CD4-positive, CD25-positive, alpha-beta regulatory T cell (primary cell): ENCODE measurements around the gene FRMPD2. TPM values are rescaled to one million over a fixed set of nuclear protein-coding genes. Genes with fewer than 3 reads are reported as not detected.
A peak's percentile ranks its signal among the peaks of the same experiment; 100 is the strongest.

Experiments
- ATAC-seq, 2 donors: fragments of 150-1000 bp; cut with Tn5 transposase; one replicate each; pipeline ENCODE4 v1.10.0; 2021; ENCODE audit warnings: low read depth in 2 of 2, moderate number of reproducible peaks in 2 of 2, moderate library complexity in 1 of 2
- DNase-seq, 3 donors: peaks; one replicate each; pipeline versions ENCODE4 v3.0.0 to v3.0.0-alpha.2; 2012 to 2022; ENCODE audit warnings: mixed read lengths in 1 of 3
- H3K27ac ChIP-seq: one replicate; pipeline ENCODE4 v1.7.0; 2013; ENCODE audit warnings: mild to moderate bottlenecking, low read length; ENCODE audit not compliant: insufficient read depth, poor library complexity, severe bottlenecking
- H3K27me3 ChIP-seq: one replicate; pipeline ENCODE4 v1.7.0; 2013; ENCODE audit warnings: low read length; ENCODE audit not compliant: control insufficient read depth, insufficient read depth
- H3K36me3 ChIP-seq: one replicate; pipeline ENCODE4 v1.7.0; 2013; ENCODE audit warnings: mild to moderate bottlenecking, low read length, moderate library complexity; ENCODE audit not compliant: control insufficient read depth, insufficient read depth
- H3K4me1 ChIP-seq: 2 replicates; pipeline ENCODE4 v1.7.0; 2013; ENCODE audit warnings: mild to moderate bottlenecking, low read length; ENCODE audit not compliant: insufficient read depth, control insufficient read depth, poor library complexity, severe bottlenecking
- H3K4me3 ChIP-seq: one replicate; pipeline ENCODE4 v1.7.0; 2013; ENCODE audit warnings: low read depth, mild to moderate bottlenecking, low read length, moderate library complexity
- H3K9me3 ChIP-seq, 2 experiments: 1 replicate in 1 of 2; 2 replicates in 1 of 2; pipeline ENCODE4 v1.7.0; 2013; ENCODE audit warnings: low read length in 2 of 2, mild to moderate bottlenecking in 1 of 2, moderate library complexity in 1 of 2; ENCODE audit not compliant: control insufficient read depth in 2 of 2
- H3K27ac Mint-ChIP-seq, 3 donors: one replicate each; pipeline ENCODE4 v1.8.0; 2020 to 2022; ENCODE audit warnings: mild to moderate bottlenecking in 3 of 3, mixed read lengths in 3 of 3, moderate library complexity in 2 of 3
- H3K27me3 Mint-ChIP-seq: one replicate; pipeline ENCODE4 v1.8.0; 2022; ENCODE audit warnings: mild to moderate bottlenecking, mixed read lengths
- H3K36me3 Mint-ChIP-seq: one replicate; pipeline ENCODE4 v1.8.0; 2020; ENCODE audit warnings: mixed read lengths
- H3K4me1 Mint-ChIP-seq, 4 donors: one replicate each; pipeline ENCODE4 v1.8.0; 2020 to 2022; ENCODE audit warnings: mixed read lengths in 4 of 4, mild to moderate bottlenecking in 1 of 4
- H3K4me3 Mint-ChIP-seq, 4 donors: one replicate each; pipeline ENCODE4 v1.8.0; 2020 to 2022; ENCODE audit warnings: mild to moderate bottlenecking in 4 of 4, mixed read lengths in 4 of 4, moderate library complexity in 3 of 4
- H3K9me3 Mint-ChIP-seq, 7 donors: one replicate each; pipeline ENCODE4 v1.8.0; 2020 to 2022; ENCODE audit warnings: mixed read lengths in 7 of 7, mild to moderate bottlenecking in 3 of 7, moderate library complexity in 2 of 7
- polyA plus RNA-seq, 4 donors: library from polyadenylated mRNA; unstranded; fragments of 300-500 nt; fragmentation: Illumina TruSeq; gene quantifications; one replicate each; pipeline ENCODE4 v1.2.3, GENCODE V29; 2021
- total RNA-seq: library from RNA; stranded (reverse); gene quantifications from one replicate; pipeline ENCODE4 v1.2.3, GENCODE V29; 2022

Gene FRMPD2
- total and polyA plus RNA-seq, 5 donors from 2014 or later = not detected

DNA sequence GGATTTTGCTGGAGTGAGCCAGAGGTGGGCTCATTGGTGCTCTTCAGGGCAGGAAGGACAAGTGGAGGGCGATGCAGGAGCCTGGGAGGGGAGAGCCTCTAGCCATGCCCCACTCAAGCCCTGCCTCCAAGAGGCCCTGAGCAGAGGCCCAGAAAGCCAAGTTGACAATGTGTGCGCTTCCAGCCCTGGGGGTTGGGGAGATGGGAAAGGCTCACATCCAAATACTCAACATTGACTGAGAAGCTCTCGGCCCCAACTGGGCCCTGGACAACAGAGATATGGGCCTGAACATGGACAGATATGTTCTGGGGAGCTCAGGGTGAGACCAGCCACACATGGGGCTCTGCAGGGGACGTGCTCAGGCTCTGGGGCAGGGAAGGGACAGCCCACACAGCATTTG is 39.0 kb downstream of the FRMPD2 start:
- no peak overlapping the region for H3K27ac Mint-ChIP-seq
- H3K27me3 Mint-ChIP-seq = no peaks in the 10 kb centered on the region

GRCh38 chr10:48234787-48235186 is 39.7 kb downstream of the FRMPD2 start:
- Histone ChIP-seq H3K36me3 (no peaks in the 10 kb centered on the region), H3K9me3 (no peaks in the 10 kb centered on the region), H3K4me1 (no peaks in the 10 kb centered on the region), H3K27me3 (no peaks in the 10 kb centered on the region), H3K4me3 (no peak overlapping the region), H3K27ac (no peak overlapping the region)
- no peaks in the 10 kb centered on the region for H3K9me3 Mint-ChIP-seq
- H3K4me3 Mint-ChIP-seq = no peak overlapping the region
- no peaks in the 10 kb centered on the region for H3K4me1 Mint-ChIP-seq
- no peaks in the 10 kb centered on the region for H3K36me3 Mint-ChIP-seq
- ATAC-seq (no peak), DNase-seq (no peak)
- no peaks in the 10 kb centered on the region for H3K27me3 Mint-ChIP-seq
- peak overlapping the region in 1 of 3 donors; percentile 5 for H3K27ac Mint-ChIP-seq

More for the DNA sequence above, 39.0 kb downstream of the FRMPD2 start:
- H3K9me3 ChIP-seq = no peaks in the 10 kb centered on the region
- no peaks in the 10 kb centered on the region for H3K36me3 ChIP-seq
- no peak overlapping the region for H3K27ac ChIP-seq
- Mint-ChIP-seq H3K4me1 (no peaks in the 10 kb centered on the region), H3K4me3 (no peak overlapping the region), H3K9me3 (no peaks in the 10 kb centered on the region), H3K36me3 (no peaks in the 10 kb centered on the region)
- no peak for ATAC-seq
- DNase-seq = no peak
- no peaks in the 10 kb centered on the region for H3K4me1 ChIP-seq
- H3K4me3 ChIP-seq = no peak overlapping the region
- H3K27me3 ChIP-seq = no peaks in the 10 kb centered on the region

GRCh38 chr10:48234295-48234694 is 40.2 kb downstream of the FRMPD2 start:
- H3K27me3 Mint-ChIP-seq = no peaks in the 10 kb centered on the region
- Histone ChIP-seq H3K4me1 (no peaks in the 10 kb centered on the region), H3K27me3 (no peaks in the 10 kb centered on the region), H3K36me3 (no peaks in the 10 kb centered on the region), H3K27ac (no peak overlapping the region), H3K4me3 (no peak overlapping the region), H3K9me3 (no peaks in the 10 kb centered on the region)
- no peaks in the 10 kb centered on the region for H3K9me3 Mint-ChIP-seq
- H3K4me1 Mint-ChIP-seq = no peaks in the 10 kb centered on the region
- ATAC-seq = no peak
- no peak overlapping the region for H3K27ac Mint-ChIP-seq
- DNase-seq = no peak
- no peak overlapping the region for H3K4me3 Mint-ChIP-seq
- no peaks in the 10 kb centered on the region for H3K36me3 Mint-ChIP-seq

GRCh38 chr10:48233559-48234005 is 40.9 kb downstream of the FRMPD2 start:
- no peak overlapping the region for H3K27ac ChIP-seq
- H3K36me3 Mint-ChIP-seq = no peaks in the 10 kb centered on the region
- no peak overlapping the region for H3K27ac Mint-ChIP-seq
- H3K9me3 ChIP-seq = no peaks in the 10 kb centered on the region
- no peaks in the 10 kb centered on the region for H3K9me3 Mint-ChIP-seq
- no peak overlapping the region for H3K4me3 ChIP-seq
- DNase-seq (no peak), ATAC-seq (no peak)
- no peaks in the 10 kb centered on the region for H3K4me1 Mint-ChIP-seq
- H3K36me3 ChIP-seq = no peaks in the 10 kb centered on the region
- no peaks in the 10 kb centered on the region for H3K27me3 Mint-ChIP-seq
- H3K4me1 ChIP-seq = no peaks in the 10 kb centered on the region
- no peaks in the 10 kb centered on the region for H3K27me3 ChIP-seq
- H3K4me3 Mint-ChIP-seq = no peak overlapping the region

DNA sequence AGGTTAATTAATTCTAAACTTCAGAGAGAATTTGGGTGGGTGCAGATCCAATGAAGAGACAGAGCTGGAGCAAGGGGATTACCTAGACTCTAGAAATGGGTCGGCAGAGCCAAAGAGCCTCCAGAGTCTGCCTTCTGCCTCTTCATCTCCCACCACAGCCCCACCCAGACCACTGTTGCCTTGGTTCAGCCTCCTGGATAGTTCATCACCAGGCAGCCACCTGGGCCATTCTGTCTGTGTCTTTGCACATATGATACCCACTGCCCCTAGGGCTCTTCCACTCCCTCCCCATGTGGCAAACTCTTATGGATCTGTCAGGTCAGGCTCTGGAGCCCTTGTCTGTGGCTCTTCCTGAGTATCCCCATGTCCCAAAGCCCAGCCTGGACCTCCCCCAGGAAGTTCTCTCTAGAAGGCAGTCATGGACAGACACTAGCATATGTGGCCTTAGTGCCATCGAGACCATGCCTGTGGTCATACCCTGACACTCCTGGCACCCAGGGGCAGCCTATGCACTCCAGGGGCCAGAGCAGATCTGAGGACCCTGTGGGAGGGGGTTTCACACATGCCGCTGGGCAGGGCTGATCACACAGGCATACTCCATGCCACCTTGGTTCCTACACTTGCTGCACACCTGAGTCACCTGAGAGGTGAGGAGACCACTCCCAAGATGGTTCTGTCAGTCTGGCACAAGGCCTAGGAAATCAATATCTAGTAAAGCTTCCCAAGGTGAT is 41.6 kb downstream of the FRMPD2 start:
- Mint-ChIP-seq H3K9me3 (no peaks in the 10 kb centered on the region), H3K4me1 (no peaks in the 10 kb centered on the region)
- ATAC-seq = no peak

DNA sequence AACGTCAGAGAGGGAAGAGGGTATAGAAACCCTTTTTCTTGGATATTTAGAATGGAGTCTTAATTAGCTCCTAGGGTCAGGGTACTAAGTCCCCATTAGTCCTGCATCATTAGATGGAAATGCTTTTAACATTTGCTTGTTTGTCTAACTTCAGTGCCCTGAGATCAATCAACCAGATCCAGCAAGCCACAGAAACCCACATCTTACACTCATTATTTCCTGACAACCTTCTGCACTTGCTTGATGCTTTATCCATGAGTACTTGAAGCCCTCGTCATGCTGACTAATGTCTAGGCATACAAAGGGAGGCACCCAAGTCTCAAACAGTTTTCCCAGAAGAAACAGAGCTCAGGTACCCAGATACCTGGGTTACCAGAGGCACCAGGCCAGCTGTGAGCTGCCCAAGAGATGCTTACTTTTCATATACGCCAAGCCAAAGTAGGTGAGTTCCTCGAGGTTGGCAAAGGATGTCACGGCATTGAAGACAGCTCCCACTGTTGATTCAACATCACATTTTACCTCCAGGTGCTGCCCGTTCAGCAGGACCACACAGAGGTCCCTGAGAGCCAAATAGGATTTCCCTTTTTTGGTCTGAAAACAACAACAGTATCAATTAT is 42.7 kb downstream of the FRMPD2 start:
- Mint-ChIP-seq H3K27ac (no peak overlapping the region), H3K4me1 (no peaks in the 10 kb centered on the region), H3K27me3 (peaks cover 5% of the 10 kb centered on the region), H3K4me3 (no peak overlapping the region), H3K36me3 (no peaks in the 10 kb centered on the region), H3K9me3 (no peaks in the 10 kb centered on the region)
- Histone ChIP-seq H3K27ac (no peak overlapping the region), H3K27me3 (no peaks in the 10 kb centered on the region), H3K9me3 (no peaks in the 10 kb centered on the region), H3K4me3 (no peak overlapping the region), H3K36me3 (no peaks in the 10 kb centered on the region), H3K4me1 (no peaks in the 10 kb centered on the region)
- no peak for DNase-seq
- no peak for ATAC-seq

More for the DNA sequence above, 41.6 kb downstream of the FRMPD2 start:
- no peaks in the 10 kb centered on the region for H3K4me1 ChIP-seq
- no peaks in the 10 kb centered on the region for H3K27me3 ChIP-seq
- no peak overlapping the region for H3K27ac ChIP-seq
- H3K27me3 Mint-ChIP-seq = no peaks in the 10 kb centered on the region
- H3K9me3 ChIP-seq = no peaks in the 10 kb centered on the region
- H3K36me3 Mint-ChIP-seq = no peaks in the 10 kb centered on the region
- H3K4me3 ChIP-seq = no peak overlapping the region
- H3K27ac Mint-ChIP-seq = peak overlapping the region in 1 of 3 donors; percentile 76
- H3K4me3 Mint-ChIP-seq = no peak overlapping the region
- DNase-seq = no peak
- H3K36me3 ChIP-seq = no peaks in the 10 kb centered on the region

- Mint-ChIP-seq H3K27ac (no peak overlapping the region), H3K27me3 (peaks cover 5% of the 10 kb centered on the region), H3K9me3 (no peaks in the 10 kb centered on the region), H3K4me1 (no peaks in the 10 kb centered on the region), H3K36me3 (no peaks in the 10 kb centered on the region), H3K4me3 (no peak overlapping the region)
- Histone ChIP-seq H3K4me3 (no peak overlapping the region), H3K4me1 (no peaks in the 10 kb centered on the region), H3K36me3 (no peaks in the 10 kb centered on the region), H3K27me3 (no peaks in the 10 kb centered on the region), H3K9me3 (no peaks in the 10 kb centered on the region), H3K27ac (no peak overlapping the region)
- no peak for DNase-seq
- ATAC-seq = no peak
Observed at GRCh38 chr10:48231178-48231577, 43.3 kb downstream of the FRMPD2 start.

- H3K27me3 ChIP-seq = no peaks in the 10 kb centered on the region
- DNase-seq (no peak), ATAC-seq (no peak)
- no peak overlapping the region for H3K4me3 ChIP-seq
- Mint-ChIP-seq H3K36me3 (no peaks in the 10 kb centered on the region), H3K27ac (no peak overlapping the region), H3K4me1 (no peaks in the 10 kb centered on the region), H3K4me3 (no peak overlapping the region), H3K27me3 (peaks cover 5% of the 10 kb centered on the region), H3K9me3 (no peaks in the 10 kb centered on the region)
- H3K36me3 ChIP-seq = no peaks in the 10 kb centered on the region
- no peaks in the 10 kb centered on the region for H3K9me3 ChIP-seq
- no peaks in the 10 kb centered on the region for H3K4me1 ChIP-seq
- H3K27ac ChIP-seq = no peak overlapping the region
Observed at GRCh38 chr10:48227213-48227612, 47.3 kb downstream of the FRMPD2 start.
